Ovary (tissue), 3 donors: Measurements from ENCODE around the gene HLX.

Source experiments
- CTCF ChIP-seq, 3 donors: fragments of 450-650 bp in 2 of 3; fragments of 200-600 bp in 1 of 3; IDR thresholded peaks; one replicate each; pipeline versions ENCODE4 v1.5.1 to v1.8.0; 2016 to 2022; ENCODE audit warnings: antibody characterized with exemption in 3 of 3, mild to moderate bottlenecking in 1 of 3
- POLR2A ChIP-seq: fragments of 450-650 bp; IDR thresholded peaks from one replicate; pipeline ENCODE4 v1.6.1; 2017; ENCODE audit warnings: antibody characterized with exemption, mild to moderate bottlenecking, moderate library complexity
- donor health status: DM: no; HTN: no; CAD: no.

- TF ChIP-seq CTCF (IDR thresholded peaks at IDR 0.05) = no peak
- no peak for TF ChIP-seq POLR2A
Measured at GRCh38 chr1:220900842-220901241, 21.6 kb downstream of the HLX start.
